HG02610 (cell line): ENCODE data around the gene SELENOW.
"Not testable (repeated sequence)": the region's sequence is repeated elsewhere in the genome, so short reads cannot be mapped to it uniquely, and the experiment has no call there.

Source experiments
- ATAC-seq: cut with Tn5 transposase; IDR thresholded peaks from one replicate; pipeline ENCODE4 v1.9.1; 2021; ENCODE audit warnings: mild to moderate bottlenecking, moderate library complexity; ENCODE audit not compliant: unreplicated experiment

Gene SELENOW

DNA sequence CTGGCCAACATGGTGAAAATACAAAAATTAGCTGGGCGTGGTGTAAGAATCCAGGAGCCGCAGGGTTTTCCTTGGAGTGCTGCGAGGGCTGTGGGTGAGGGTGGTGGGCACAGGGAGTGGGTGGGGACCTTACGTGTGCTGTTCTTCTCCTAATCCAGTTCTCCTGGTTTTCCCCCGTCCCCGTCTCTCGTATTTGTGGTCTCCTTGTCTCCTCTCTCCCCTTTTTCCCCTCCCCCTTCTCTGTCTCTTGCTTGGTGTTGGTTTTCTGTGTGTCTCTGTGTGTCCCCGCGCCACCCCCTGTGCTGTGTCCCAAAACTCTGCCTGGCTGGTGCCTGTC is 1.7 kb downstream of the SELENOW start:
- no peak for ATAC-seq

DNA sequence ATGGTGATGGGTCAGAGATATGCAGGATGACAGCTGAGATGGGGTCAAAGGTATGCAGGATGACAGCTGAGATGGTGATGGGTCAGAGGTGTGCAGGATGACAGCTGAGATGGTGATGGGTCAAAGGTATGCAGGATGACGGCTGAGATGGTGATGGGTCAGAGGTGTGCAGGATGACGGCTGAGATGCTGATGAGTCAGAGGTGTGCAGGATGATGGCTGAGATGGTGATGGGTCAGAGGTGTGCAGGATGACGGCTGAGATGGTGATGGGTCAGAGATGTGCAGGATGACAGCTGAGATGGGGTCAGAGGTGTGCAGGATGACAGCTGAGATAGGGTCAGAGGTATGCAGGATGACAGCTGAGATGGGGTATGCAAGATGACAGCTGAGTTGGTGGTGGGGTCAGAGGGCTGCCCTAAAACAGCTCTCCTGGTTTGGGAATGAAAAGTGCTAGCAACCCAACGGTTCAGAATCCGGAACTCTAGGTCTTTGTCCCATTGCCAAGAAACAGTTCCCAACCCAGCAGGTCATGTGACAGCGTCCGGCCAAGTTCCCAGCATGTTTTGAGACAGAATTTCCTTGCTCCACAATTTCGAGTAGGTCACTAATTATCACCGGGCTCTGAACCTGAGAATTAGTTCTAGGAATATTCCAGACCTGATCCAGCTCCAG is 3.2 kb downstream of the SELENOW start:
- no peak for ATAC-seq

DNA sequence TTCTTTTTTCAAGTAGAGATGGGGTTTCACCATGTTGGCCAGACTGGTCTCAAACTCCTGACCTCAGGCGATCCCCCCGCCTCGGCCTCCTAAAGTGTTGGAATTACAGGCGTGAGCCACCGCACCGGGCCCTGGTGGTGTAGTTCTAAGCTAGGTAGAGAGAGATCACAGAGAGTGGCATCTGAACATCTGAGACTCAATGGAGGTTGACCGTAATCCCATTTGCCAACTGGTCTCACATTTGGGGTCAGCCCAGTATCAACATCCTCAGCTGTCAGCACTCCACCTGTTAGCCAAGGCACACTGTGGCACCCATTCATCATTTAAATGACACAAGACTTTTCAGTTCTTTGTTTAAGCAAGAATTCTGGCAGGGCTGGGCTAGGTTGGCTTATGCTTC is 8.1 kb downstream of the SELENOW start:
- ATAC-seq = no peak

DNA sequence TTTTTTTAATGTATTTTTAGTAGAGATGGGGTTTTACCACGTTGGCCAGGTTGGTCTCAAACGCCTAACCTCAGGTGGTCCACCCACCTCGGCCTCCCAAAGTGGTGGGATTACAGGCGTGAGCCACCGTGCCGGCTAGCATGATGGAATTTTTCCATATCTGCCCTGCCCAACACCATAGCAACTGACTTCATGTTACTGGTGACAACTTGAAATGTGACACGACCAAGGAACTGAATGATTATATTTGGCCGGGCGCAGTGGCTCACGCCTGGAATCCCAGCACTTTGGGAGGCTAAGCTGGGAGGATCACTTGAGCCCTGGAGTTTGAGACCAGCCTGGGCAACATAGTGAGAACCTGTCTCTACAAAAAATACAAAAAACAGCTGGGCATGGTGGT is 8.8 kb downstream of the SELENOW start:
- ATAC-seq = not testable (repeated sequence)

DNA sequence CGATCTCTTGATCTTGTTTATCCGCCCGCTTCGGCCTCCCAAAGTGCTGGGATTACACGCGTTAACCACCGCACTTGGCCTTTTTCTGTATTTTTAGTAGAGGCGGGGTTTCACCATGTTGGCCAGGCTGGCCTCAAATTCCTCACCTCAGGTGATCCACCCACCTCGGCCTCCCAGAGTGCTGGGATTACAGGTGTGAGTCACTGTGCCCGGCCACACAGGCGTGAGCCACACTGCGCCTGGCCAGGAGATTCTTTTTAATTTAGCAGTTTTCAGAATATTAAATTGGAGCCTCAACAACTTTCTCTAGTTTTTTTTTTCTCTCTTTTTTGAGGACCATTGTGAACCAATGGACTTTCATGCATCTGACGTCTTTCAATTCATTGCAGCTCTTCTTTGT is 11.3 kb downstream of the SELENOW start:
- ATAC-seq = not testable (repeated sequence)

DNA sequence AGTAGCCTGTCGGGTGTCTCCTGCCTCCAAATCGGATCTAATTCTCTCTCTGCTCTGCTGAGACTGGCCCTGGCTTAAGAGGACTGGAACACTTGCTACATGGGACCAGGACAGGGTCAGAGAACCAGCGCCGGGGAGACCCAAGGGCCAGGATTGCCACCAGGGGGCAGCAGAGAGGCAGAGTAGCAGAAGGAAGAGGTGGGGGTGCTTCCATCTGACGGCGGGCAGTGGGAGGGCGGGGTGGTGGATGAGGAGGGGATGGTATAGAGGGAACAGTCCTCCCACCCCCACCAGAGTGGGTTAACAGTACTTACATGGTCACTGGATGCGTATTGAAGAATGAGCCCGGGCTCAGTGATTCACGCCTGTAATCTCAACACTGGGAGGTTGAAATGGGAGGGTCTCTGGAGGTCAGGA is 11.9 kb downstream of the SELENOW start:
- ATAC-seq = no peak

DNA sequence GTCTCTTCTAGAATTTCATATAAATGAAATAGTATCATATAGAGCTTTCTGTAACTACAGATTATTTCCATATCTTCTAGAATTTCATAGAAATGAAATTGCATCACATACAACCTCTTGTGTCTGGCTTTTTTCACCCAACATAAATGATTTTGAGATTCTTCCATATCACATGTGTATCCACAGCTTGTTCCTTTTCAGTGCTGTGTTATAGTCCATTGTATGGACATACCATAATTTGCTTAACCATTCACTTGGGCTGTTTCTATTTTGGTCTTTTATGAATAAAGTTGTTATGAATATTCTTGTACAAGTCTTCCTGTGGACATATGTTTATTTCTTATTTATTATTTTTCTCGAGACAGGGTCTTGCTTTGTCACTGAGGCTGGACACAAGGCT is 14.1 kb downstream of the SELENOW start:
- no peak for ATAC-seq

DNA sequence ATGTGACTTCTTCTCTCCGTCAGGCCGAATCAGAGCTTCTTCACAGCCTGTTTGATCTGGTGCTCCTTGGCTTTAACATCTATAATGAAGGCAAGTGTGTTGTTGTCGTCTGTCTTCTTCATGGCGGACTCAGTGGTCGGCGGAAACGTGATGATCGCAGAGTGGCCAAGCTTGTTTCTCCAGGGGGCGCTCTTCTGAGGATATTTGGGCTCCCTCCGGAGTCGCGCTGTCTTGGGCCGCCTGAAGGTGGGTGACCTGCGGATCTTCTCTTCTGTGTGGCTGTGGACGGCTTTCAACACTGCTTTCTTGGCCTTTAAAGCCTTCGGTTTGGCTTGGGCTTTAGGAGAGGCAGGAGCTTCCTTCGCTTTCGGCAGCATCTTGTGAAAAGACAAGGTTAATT is 16.0 kb downstream of the SELENOW start:
- no peak for ATAC-seq

DNA sequence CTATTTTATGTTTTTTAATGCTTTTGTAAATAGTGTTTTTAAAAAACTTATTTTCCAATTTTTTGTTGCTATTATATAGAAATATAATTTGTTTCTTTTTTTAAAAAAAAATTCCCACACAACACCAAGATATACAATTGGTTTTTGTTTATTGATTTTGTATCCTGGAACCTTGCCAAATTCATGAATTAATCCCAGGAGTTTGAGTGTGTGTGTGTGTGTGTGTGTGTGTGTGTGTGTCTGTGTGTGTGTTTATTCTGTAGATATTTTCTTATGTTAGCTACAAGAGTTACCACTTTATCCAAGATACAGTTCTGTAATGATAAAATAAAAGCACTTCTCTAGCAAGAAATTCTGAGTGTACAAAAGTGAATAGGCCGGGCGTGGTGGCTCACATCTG is 18.3 kb downstream of the SELENOW start:
- ATAC-seq = no peak

DNA sequence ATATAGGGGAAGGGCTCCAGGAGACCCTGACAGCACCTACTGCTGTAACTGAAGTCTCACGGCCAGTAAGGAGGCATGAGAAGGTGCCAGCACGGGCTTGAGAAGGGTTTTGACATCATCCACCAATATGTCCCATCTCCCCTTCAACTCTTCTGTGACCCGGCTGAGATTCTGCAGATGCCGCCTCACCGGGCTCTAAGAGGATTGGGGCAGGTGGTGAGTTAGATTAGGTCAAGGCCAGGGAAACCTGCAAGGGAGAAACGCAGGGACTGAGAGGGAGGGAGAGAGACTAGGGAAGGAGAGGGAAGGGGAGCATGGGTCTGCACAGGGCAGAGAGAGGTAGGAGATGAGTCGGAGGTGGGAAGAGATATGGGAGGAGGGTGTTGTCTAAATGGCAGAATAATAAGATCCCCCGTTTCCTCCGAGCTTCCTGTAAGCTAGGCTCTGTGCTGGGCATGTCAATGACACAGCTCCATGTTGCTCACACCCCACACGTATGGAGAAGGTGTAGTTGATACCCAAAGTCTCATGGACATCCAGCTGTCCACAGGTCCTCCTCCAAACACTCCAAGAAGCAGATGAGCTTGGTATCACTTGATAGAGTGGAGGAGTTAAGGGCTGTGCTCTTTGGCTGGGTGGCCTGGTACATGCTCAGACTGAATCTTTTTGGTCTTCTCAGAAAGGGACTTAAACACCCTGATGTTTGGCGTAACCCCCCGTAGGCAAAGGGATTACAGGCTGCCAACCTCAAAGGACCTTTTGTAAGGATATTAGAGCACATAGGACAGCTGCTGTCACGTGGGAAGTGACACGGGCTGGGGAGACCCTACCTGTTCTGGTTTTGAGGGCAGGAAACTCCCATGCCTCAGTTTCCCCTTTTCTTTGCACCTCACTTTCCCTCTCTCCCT is 19.7 kb downstream of the SELENOW start:
- no peak for ATAC-seq

DNA sequence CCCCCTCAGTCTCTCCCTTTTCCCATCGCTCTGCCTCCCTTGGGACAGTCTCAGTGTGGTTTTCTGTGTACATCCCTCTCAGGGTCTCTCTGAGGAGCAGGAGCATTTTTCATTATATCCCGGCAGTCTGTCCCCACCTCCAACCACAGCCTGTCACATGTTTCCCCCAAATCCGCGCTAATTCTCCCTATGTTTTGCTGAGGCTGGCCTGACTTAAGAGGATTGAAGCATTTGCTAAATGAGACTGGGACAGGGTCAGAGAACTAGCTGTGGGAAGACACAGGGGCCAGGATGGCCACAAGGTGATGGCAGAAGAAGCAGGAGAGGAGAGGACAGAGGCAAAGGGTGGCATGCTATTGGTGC is 20.4 kb downstream of the SELENOW start:
- no peak for ATAC-seq

DNA sequence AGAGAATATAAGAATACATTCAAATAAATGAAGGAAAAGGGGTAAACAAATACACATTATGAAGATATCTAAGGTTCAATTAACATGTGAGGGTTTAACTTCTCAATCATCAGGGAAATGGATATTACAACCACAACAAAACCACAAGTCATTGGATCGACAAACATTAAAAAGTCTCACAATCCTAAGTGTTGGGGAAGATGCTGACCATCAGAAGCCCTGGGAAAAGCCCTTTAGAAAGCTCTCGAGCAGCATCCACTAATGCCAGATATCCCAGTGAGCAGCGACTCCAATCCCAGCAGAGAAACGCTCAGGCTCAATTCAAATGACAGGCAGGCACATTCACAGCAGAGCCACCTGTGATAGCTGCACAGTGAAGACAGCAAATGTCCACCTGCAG is 22.8 kb downstream of the SELENOW start:
- no peak for ATAC-seq

DNA sequence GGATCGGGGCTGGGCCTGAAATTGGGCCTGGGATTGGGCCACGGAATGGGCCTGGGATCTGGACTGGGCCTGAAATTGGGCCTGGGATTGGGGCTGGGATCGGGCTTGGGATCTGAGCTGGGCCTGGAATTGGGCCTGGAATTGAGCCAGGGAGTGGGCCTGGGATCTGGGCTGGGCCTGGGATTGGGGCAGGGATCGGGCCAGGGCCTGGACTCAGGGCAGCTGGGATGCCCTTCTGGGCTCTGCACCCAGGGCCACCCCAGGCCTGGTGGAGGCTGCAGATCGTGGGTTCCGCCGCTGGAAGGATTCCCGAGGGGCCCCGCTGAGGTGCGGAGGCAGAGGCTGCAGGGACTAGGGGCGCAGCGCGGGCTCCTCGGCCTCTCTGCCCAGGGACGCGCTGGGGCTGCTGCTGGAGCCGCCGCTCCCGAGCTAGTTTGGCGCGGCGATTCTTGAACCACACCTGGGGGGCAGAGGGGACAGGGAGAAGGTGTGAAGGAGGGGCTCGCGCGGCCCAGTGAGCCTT is 24.1 kb downstream of the SELENOW start:
- no peak for ATAC-seq

DNA sequence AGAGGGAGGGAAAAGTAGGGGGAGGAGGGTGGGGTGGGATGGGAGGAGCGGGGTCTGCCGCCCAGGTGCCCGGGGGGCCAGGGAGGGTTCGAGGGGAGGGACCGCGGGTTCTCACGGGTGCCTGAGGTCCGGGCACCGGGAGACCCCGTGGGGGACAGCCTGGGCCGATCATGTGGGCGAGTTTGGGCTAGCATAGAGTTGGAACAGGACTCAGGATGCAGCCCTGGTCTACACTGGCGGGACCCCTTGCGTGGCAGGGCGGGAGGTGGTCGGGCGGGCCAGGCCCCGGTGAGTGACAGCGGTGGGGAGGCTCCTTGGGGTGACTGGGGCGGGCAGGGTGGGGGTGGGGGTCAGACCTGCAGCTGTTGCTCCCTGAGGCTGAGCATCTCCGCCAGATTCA is 24.6 kb downstream of the SELENOW start:
- ATAC-seq = not testable (repeated sequence)

DNA sequence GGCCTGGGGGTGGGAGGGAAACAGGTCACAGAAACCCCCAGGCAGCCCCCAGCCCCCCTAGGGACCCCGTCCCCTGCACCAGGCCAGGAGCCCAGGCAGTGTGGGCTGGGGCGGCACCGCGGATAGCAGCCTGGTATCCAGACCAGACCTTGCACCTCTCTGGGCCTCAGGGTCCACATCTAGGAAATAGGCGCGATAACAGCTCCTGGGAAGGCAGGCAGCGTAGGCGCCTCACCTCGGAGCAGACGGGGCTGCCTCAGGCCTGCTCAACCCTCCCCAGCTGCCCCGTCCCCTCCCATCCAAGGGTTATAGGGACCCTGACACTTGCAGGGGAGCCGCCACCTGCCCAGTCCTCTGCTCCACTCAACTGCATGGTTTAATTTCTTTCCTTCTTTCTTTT is 25.2 kb downstream of the SELENOW start:
- ATAC-seq = not testable (repeated sequence)

DNA sequence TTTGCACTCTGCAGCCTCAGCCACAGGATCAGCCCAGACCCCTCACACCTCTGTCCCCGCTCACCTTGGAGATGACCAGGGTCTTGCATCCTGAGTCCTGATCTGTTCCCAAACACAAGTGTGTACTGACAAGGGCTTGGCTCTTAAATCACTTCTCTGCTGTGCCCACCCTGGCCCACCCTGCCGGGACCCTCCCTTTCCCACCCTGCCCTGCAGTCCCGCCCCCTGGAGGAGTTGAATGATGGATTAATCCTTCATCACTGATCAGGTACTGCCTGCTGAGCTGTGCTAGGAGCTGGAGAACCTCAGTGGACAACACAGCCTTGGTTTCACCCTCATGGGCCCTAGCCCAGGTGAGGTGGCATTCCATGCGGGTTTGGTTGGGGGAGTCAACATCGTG is 25.9 kb downstream of the SELENOW start, which contains the start of gene TPRX1:
TPRX1 (minus strand) TSS at position 101 of the 400 bp plus-strand sequence; CDS start at position 89, 12 bp downstream.
- not testable (repeated sequence) for ATAC-seq

DNA sequence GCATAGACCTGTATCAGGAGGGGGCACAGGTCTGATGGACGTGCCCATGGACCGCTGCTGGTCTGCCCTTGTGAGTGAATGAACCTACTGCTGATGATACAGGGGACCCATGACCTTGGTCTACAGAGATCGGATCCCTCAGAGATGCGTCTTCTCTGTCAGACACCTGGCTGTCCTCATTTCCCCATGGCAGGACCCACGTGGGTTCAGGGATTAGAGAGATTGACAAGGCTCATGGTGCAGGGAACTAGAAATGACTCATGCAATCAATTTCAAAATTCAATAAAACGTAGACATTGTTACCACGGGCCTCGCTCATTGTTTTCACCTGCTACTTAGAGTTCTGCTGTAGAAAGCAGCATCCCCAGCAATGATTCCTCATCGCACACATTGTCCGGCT is 26.8 kb downstream of the SELENOW start:
- ATAC-seq = no peak

DNA sequence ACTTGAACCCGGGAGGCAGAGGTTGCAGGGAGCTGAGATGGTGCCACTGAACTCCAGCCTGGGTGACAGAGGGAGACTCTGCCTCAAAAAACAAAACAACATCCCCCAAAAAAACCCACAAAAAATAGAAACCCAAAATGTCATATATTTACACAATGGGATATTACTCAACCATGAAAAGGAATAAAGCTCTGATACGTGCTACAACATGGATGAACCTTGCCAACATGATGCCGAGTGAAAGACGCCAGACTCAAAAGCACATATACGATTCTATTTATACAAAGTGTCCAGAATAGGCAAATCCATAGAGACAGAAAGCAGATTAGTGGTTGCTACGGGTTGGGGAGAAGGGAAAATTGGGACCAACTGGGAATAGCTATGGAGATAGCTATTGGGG is 27.9 kb downstream of the SELENOW start:
- no peak for ATAC-seq

DNA sequence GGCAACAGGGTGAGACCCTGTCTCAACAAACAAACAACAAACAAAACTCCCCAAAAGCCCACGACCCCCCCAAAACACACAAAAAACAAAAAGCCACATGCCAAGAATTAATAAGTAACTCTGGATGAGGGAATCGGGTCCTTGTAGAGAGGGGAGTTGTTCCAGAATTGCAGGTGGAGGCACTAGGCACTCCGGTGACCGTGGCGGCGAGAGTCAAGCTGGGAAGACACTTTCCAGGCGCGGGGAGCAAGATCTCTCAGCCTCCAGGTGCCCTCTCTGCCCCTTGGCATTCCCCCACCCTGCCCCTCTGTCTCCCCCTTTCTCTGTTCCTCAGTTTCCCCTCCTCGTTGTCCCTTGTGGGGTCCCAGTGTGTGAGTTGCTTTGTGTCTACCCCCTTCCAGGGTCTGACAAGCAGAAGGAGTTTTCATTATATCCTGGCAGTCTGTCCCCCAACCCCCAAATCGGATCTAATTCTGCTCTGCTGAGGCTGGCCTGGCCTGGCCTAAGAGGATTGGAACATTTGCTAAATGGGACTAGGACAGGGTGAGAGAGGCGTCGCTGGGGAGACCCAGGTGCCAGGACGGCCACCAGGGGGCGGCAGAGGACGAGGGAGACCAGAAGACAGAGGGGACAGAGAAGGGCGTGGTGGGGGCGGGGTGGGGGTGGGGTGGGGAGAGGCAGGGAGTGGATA is 34.9 kb downstream of the SELENOW start:
- ATAC-seq = no peak

DNA sequence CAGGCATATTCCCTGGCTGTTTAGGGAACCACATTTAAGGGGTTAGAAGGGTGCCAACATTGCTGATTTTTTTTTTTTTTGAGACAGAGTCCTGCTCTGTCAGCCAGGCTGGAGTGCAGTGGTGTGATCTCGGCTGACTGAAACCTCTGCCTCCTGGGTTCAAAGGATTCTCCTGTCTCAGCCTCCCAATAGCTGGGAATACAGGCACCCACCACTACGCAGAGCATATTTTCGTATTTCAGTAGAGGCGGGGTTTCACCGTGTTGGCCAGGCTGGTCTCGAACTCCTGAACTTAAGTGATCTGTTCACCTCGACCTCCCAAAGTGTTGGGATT is 35.5 kb downstream of the SELENOW start:
- no peak for ATAC-seq

DNA sequence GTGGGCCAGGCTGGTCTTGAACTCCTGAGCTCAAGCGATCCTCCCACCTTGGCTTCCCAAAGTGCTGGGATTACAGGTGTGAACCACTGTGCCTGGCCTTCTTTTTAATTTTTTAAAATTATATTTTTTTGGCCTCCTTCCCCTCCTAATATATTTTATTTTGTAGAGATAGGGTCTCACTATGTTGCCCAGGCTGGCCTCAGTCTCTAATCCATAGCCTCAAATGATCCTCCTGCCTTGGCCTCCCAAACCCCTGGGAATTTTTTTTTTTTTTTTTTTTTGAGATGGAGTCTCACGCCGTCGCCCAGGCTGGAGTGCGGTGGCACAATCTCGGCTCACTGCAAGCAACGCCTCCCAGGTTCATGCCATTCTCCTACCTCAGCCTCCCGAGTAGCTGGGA is 37.8 kb downstream of the SELENOW start:
- ATAC-seq = not testable (repeated sequence)

DNA sequence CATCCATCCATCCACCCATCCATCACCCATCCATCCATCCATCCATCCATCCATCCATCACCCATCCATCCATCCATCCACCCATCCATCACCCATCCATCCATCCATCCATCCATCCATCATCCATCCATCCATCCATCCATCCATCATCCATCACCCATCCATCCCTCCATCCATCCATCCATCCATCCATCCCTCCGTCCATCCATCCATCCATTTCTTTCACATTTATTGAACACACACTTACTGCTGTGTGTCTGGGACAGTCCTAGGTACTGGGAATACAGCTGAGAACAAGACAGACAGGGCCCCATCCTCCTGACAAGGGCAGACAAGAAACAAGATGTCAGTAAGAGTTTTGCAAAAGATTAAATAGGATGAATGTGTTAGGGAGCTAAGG is 39.7 kb downstream of the SELENOW start:
- ATAC-seq = not testable (repeated sequence)
